Karpas-422 (cell line): ENCODE data around the gene TMEM200B. TPM values are rescaled to one million over a fixed set of nuclear protein-coding genes. Genes with fewer than 3 reads are reported as not detected.

Experiments used
- DNase-seq: peaks from one replicate; pipeline ENCODE4 v3.0.0-alpha.2; 2015
- H2AFZ ChIP-seq: fragments of 200-600 bp; sonication (generic); 2 replicates; pipeline ENCODE4 v1.6.1; 2014; ENCODE audit warnings: antibody characterized with exemption, low read length, mixed read lengths
- H3K27ac ChIP-seq: fragments of 200-600 bp; sonication (generic); 2 replicates; pipeline ENCODE4 v1.5.1; 2014; ENCODE audit warnings: mild to moderate bottlenecking, low read length, moderate library complexity
- H3K27me3 ChIP-seq: fragments of 200-600 bp; sonication (generic); 2 replicates; pipeline ENCODE4 v1.6.1; 2014; ENCODE audit warnings: low read length, mixed read lengths
- H3K36me3 ChIP-seq: fragments of 200-600 bp; sonication (generic); 2 replicates; pipeline ENCODE4 v1.6.1; 2014; ENCODE audit warnings: low read length, mixed read lengths; ENCODE audit not compliant: insufficient read depth
- H3K4me1 ChIP-seq: fragments of 200-600 bp; sonication (generic); 2 replicates; pipeline ENCODE4 v1.6.1; 2014; ENCODE audit warnings: mild to moderate bottlenecking, low read length, mixed read lengths
- H3K4me2 ChIP-seq: fragments of 200-600 bp; sonication (generic); 2 replicates; pipeline ENCODE4 v1.6.1; 2014; ENCODE audit warnings: low read length, low read depth, mild to moderate bottlenecking; ENCODE audit not compliant: poor library complexity, severe bottlenecking
- H3K4me3 ChIP-seq: fragments of 200-600 bp; sonication (generic); 2 replicates; pipeline ENCODE4 v1.5.1; 2014; ENCODE audit warnings: mild to moderate bottlenecking, antibody characterized with exemption, low read length, mixed read lengths
- H3K79me2 ChIP-seq: fragments of 200-600 bp; sonication (generic); 2 replicates; pipeline ENCODE4 v1.6.1; 2014; ENCODE audit warnings: mild to moderate bottlenecking, low read length, mixed read lengths
- H3K9ac ChIP-seq: fragments of 200-600 bp; sonication (generic); 2 replicates; pipeline ENCODE4 v1.6.0; 2014; ENCODE audit warnings: low read length
- H3K9me2 ChIP-seq: fragments of 200-600 bp; sonication (generic), shearing (Covaris generic); replicated peaks from 2 replicates; pipeline ENCODE4 v1.6.0; 2014; ENCODE audit warnings: mild to moderate bottlenecking, low read length, moderate library complexity; ENCODE audit not compliant: insufficient read depth
- H3K9me3 ChIP-seq: fragments of 300-700, 200-600 bp; sonication (generic); 2 replicates; pipeline ENCODE4 v1.6.1; 2014; ENCODE audit warnings: low read length, mixed read lengths
- H4K20me1 ChIP-seq: fragments of 200-600 bp; sonication (generic); 2 replicates; pipeline ENCODE4 v1.6.1; 2014; ENCODE audit warnings: mild to moderate bottlenecking, antibody characterized with exemption, low read length, low read depth; ENCODE audit not compliant: insufficient read depth
- total RNA-seq: library from RNA; depleted of rRNA; stranded (reverse); fragments of >200 nt; shearing (Covaris generic); gene quantifications from 2 replicates; pipeline ENCODE4 v1.2.3, GENCODE V29; 2014; ENCODE audit warnings: low replicate concordance

TMEM200B gene
- total RNA-seq, 1 experiment from 2014 or later: not detected

DNA sequence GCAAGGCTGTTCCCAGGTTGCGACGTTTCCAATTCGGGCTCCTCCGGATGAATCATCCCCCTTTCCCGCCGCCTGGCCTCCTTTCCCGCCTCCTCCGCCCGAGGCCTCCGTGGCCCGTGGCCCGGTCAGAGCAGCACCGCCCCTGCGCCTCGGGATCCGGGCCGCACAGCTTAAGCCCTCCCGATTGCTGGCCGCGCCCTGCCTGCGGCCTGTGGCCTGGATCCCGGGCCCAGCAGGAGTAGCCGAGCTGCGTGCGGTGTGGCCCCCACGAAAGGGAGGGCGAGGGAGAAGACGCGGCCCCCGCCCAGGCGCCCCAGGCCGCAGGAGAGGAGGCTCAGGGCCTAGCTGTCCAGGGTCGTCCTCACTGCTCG lies 1.0 kb downstream of the TMEM200B start:
- H3K36me3 ChIP-seq: no peaks in the 10 kb centered on the region
- DNase-seq: no peak
- no peak overlapping the region for H3K9ac ChIP-seq
- no peak overlapping the region for H2AFZ ChIP-seq
- no peak overlapping the region for H3K4me3 ChIP-seq
- no peak overlapping the region for H3K27ac ChIP-seq
- no peaks in the 10 kb centered on the region for H3K9me3 ChIP-seq
- H3K9me2 ChIP-seq: no peaks in the 10 kb centered on the region
- H4K20me1 ChIP-seq: no peaks in the 10 kb centered on the region
- H3K4me1 ChIP-seq: peaks cover 7% of the 10 kb centered on the region
- no peaks in the 10 kb centered on the region for H3K79me2 ChIP-seq
- no peaks in the 10 kb centered on the region for H3K27me3 ChIP-seq
- H3K4me2 ChIP-seq: no peak overlapping the region

DNA sequence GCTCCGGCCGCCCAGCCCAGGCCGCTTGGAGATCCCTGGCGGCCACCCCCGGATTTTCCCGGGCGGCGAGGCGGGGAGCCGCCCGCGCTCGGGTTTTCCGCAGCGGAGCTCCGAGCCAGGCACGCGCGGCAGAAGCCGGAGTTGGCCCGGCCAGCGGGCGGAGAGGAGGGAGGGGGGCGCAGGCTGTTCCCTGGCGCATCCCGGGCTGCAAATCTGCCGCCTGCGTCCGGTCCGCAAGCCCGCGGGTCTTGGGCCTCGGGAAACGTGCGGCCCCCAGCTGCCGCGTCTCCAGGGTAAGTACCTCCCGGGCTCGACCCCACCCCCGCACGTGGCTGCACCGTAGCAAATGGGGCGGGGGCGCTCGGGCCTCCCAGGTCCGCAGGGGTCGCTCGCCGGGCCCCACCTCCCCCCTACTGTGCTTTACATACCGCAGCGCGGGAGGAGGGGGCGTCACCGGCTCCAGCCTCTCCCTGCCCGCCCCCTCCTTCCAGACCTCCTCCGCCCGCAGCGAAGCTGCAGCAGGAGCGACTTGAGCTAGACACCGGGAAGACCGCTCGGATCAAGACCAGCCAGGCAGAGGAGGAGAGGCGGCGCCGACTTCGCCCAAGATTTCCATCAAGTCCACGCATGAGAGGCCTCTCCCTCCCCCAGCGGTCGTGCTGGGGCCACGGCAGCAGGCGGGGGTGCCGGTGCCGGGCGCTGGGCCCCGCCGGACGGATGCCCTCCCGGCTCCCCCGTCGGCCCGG lies 1.6 kb downstream of the TMEM200B start:
- H2AFZ ChIP-seq: no peak overlapping the region
- no peak overlapping the region for H3K9ac ChIP-seq
- H3K4me2 ChIP-seq: no peak overlapping the region

DNA sequence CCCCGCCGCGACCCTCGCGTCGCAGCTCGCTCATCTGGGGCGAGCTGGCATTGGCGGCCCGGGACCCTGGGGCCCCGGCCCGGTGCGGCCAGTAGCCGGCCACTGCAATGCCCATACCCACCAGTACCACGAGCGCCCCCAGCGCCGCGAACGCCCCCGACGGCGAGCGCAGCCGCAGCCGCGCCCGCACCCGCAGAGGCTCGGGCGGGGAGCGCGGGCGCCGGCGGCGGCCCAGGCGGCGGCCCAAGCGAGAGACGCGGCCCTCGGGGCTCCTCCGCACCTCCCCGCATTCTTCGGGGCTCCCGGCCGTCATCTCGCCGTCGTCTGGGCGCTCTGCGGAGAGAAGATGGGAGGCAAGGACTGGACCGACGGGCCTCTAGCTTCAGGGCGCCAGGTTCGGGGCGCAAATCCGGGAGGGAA lies 2.2 kb downstream of the TMEM200B start:
- H3K4me2 ChIP-seq: no peak overlapping the region
- no peak overlapping the region for H3K4me3 ChIP-seq
- no peak overlapping the region for H3K27ac ChIP-seq
- H3K9ac ChIP-seq: no peak overlapping the region
- no peaks in the 10 kb centered on the region for H4K20me1 ChIP-seq
- H3K4me1 ChIP-seq: peaks cover 7% of the 10 kb centered on the region
- H3K79me2 ChIP-seq: no peaks in the 10 kb centered on the region
- no peak for DNase-seq
- H3K36me3 ChIP-seq: no peaks in the 10 kb centered on the region
- H2AFZ ChIP-seq: no peak overlapping the region
- H3K9me3 ChIP-seq: no peaks in the 10 kb centered on the region
- no peaks in the 10 kb centered on the region for H3K27me3 ChIP-seq
- H3K9me2 ChIP-seq: no peaks in the 10 kb centered on the region

More for the DNA sequence above, 1.6 kb downstream of the TMEM200B start:
- Histone ChIP-seq H3K4me1 (peaks cover 7% of the 10 kb centered on the region), H3K36me3 (no peaks in the 10 kb centered on the region), H3K9me2 (no peaks in the 10 kb centered on the region), H3K79me2 (no peaks in the 10 kb centered on the region), H3K27me3 (no peaks in the 10 kb centered on the region), H3K4me3 (no peak overlapping the region), H3K9me3 (no peaks in the 10 kb centered on the region), H3K27ac (no peak overlapping the region), H4K20me1 (no peaks in the 10 kb centered on the region)
- DNase-seq: no peak

DNA sequence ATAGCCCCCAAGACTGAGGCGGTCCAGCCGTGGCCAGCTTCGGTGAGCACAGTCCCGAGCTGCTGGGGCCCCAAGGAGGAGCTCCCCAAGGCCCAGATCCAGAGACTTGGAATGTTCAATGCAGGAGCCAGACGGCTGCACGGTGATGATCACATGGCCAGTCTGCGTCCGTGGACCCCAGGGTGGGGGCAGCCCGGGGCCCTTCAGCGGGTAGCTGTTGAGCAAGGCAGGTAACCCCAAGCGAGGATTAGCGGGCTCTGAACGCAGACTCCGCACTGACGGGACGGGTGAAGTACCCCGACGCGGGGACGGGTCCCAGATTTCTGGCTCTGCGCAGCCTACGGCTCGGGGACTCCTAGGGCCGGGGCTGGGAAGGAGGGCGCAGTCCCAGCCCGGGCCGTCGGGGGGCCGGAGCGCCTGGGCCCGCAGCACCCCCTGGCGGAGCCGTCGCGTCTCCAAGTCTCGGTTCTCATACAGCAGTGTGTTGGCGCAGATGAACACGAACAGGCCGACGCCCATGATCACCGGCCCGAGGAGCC lies 2.7 kb downstream of the TMEM200B start:
- no peak overlapping the region for H3K27ac ChIP-seq
- peaks cover 7% of the 10 kb centered on the region for H3K4me1 ChIP-seq
- DNase-seq: peak; percentile 83
- H3K4me3 ChIP-seq: no peak overlapping the region
- no peaks in the 10 kb centered on the region for H3K79me2 ChIP-seq
- H3K27me3 ChIP-seq: no peaks in the 10 kb centered on the region
- no peak overlapping the region for H3K4me2 ChIP-seq
- no peaks in the 10 kb centered on the region for H3K9me3 ChIP-seq
- H3K9ac ChIP-seq: no peak overlapping the region
- H4K20me1 ChIP-seq: no peaks in the 10 kb centered on the region
- no peaks in the 10 kb centered on the region for H3K9me2 ChIP-seq
- no peaks in the 10 kb centered on the region for H3K36me3 ChIP-seq
- H2AFZ ChIP-seq: no peak overlapping the region

DNA sequence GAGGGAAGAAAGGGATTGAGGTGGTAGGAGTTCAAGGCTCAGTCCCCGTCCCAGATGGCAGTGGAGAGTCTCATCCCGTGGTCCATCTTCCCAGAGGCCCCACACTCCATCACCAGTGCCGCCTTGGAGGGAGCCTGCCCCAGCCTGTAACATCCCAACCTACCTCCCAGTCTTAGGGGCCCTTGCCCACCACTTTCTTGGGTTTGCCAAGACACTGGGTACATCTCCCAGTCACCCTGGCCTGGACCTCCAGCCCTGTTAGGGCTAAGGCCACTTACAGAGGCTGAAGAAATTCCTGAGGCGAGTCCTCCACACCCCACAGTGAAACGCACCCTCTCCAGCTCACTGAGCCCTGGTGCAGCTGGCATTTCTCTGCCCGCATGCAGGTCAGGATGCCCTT lies 3.3 kb downstream of the TMEM200B start:
- no peaks in the 10 kb centered on the region for H3K79me2 ChIP-seq
- H3K4me1 ChIP-seq: peaks cover 7% of the 10 kb centered on the region
- H3K4me3 ChIP-seq: no peak overlapping the region
- no peak overlapping the region for H3K9ac ChIP-seq
- no peaks in the 10 kb centered on the region for H3K36me3 ChIP-seq
- H3K27ac ChIP-seq: no peak overlapping the region
- H3K27me3 ChIP-seq: no peaks in the 10 kb centered on the region
- H3K4me2 ChIP-seq: no peak overlapping the region
- DNase-seq: no peak
- no peak overlapping the region for H2AFZ ChIP-seq
- no peaks in the 10 kb centered on the region for H4K20me1 ChIP-seq
- no peaks in the 10 kb centered on the region for H3K9me3 ChIP-seq
- no peaks in the 10 kb centered on the region for H3K9me2 ChIP-seq

DNA sequence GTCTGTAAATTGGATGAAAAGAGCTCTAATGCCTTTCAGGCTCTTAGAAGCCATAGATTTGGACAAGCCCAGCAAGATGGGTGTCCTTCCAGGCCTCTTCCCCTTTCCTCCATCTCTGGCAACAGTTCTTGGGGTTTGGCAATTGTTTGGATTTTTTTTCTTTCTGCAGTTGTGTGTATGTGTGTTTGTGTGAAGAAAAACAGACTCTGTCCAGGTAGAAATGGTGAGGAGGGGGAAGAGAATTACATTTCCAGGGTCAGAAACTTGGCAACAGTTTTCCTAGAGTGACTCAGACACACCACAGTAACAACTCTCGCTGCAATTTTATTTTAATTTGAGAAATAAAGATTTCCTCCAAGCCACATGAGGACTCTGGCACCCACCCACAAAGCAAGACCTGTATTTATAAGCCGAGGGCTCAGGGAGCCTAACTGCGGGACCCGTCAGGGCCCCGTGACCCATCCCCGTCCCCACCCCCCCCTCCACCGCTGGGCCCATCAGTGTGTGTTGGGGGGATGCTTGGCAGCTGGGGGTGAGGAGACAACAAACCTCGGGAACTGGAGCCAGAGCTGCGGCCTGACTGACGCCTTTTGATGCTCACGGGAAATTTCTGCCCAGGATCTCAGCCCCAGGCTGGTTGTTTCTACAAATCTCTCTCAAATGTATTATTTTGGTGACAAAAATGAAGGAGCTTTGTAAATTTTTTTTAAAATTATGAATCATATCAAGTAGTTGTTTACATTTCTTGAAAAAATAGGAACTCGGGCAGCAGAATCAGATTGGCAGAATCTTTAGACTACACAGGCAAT lies 4.4 kb downstream of the TMEM200B start:
- peaks cover 3% of the 10 kb centered on the region; the same call in 1 of the 2 replicates for H3K4me1 ChIP-seq
- DNase-seq: no peak
- no peaks in the 10 kb centered on the region for H3K79me2 ChIP-seq
- no peaks in the 10 kb centered on the region for H3K27me3 ChIP-seq
- H4K20me1 ChIP-seq: no peaks in the 10 kb centered on the region
- H3K9me3 ChIP-seq: no peaks in the 10 kb centered on the region
- H3K27ac ChIP-seq: no peak overlapping the region
- no peaks in the 10 kb centered on the region for H3K36me3 ChIP-seq
- H3K4me2 ChIP-seq: no peak overlapping the region
- H3K9ac ChIP-seq: no peak overlapping the region
- H2AFZ ChIP-seq: no peak overlapping the region
- H3K4me3 ChIP-seq: no peak overlapping the region
- H3K9me2 ChIP-seq: no peaks in the 10 kb centered on the region

DNA sequence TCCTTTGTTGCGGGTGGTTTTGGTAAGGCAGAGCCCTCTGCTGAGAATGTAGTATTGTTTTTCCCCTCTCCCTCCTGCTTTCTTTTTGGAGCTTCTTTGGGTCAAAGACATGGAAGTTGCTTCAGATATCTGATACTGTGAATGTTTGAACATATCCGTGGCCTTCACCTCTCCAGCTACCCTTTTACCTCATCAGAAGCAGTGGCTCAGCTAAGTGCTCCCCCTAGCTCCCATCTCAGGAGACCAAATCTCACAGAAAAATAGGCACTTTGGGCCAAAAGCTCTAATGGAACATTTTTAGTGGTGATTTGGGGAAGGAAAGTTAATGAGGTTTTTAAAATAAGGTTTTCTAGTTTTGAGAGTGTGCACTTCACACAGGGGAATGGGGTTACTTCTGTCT lies 6.3 kb downstream of the TMEM200B start:
- Histone ChIP-seq H3K4me3 (no peak overlapping the region), H3K27ac (no peak overlapping the region), H3K9ac (no peak overlapping the region), H4K20me1 (no peaks in the 10 kb centered on the region), H3K27me3 (no peaks in the 10 kb centered on the region), H3K9me2 (no peaks in the 10 kb centered on the region), H3K36me3 (no peaks in the 10 kb centered on the region), H2AFZ (no peak overlapping the region), H3K9me3 (no peaks in the 10 kb centered on the region), H3K4me2 (no peak overlapping the region), H3K4me1 (no peaks in the 10 kb centered on the region), H3K79me2 (no peaks in the 10 kb centered on the region)
- no peak for DNase-seq

DNA sequence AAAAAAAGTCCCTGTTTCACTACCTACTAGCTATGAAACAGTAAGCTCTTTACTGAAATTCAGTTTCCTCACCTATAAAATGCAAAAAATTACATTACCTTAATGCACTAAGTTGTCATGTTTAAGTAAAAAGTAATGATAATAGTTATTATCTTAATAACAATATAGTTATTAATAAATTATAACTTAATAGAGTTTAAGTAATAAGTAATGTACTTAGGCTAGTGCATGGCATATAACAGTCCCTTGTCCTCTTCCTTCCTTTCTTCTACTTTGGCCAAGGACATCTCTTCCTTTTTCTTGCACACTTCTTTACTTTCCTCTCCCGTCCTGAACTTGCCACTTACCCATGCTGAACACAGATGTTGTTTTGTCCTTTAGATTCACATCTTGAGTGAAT lies 9.0 kb downstream of the TMEM200B start:
- Histone ChIP-seq H3K27ac (no peak overlapping the region), H3K4me1 (no peaks in the 10 kb centered on the region), H3K4me2 (no peak overlapping the region), H3K9me3 (no peaks in the 10 kb centered on the region), H3K79me2 (no peaks in the 10 kb centered on the region), H3K4me3 (no peak overlapping the region), H3K9ac (no peak overlapping the region), H3K9me2 (no peaks in the 10 kb centered on the region), H4K20me1 (no peaks in the 10 kb centered on the region), H2AFZ (no peak overlapping the region), H3K27me3 (no peaks in the 10 kb centered on the region), H3K36me3 (no peaks in the 10 kb centered on the region)
- no peak for DNase-seq
